Measurements from ENCODE around the gene CASP3.

Gene CASP3

GRCh38 chr4:184591070-184591677, 58.1 kb downstream of the CASP3 start:
- H2AFZ ChIP-seq (ENCODE audit: low read depth, low read length), result no peak overlapping the region
- H4K20me1 ChIP-seq (ENCODE audit: insufficient read depth, low read length), result no peaks in the 10 kb centered on the region
- no peak for DNase-seq
- ATAC-seq (ENCODE audit: insufficient read depth, low read depth), result no peak
- H3K79me2 ChIP-seq (ENCODE audit: insufficient read depth, low read length), result no peaks in the 10 kb centered on the region
- TF ChIP-seq CTCF (IDR thresholded peaks at IDR 0.05; ENCODE audit: borderline replicate concordance, extremely low read depth, low read length, poor library complexity, severe bottlenecking), result no peak
- no peak for TF ChIP-seq EZH2 (IDR thresholded peaks at IDR 0.05; ENCODE audit: borderline replicate concordance, low read depth, low read length, severe bottlenecking)
- H3K4me1 ChIP-seq (ENCODE audit: insufficient read depth, low read length), result no peaks in the 10 kb centered on the region
- no peak overlapping the region for H3K9ac ChIP-seq (ENCODE audit: low read depth, low read length)
- H3K4me2 ChIP-seq (ENCODE audit: insufficient read depth, low read length), result no peak overlapping the region
- H3K4me3 ChIP-seq (ENCODE audit: low read depth in 1 of 2, low read length in 2 of 2), result no peak overlapping the region
- H3K36me3 ChIP-seq (ENCODE audit: insufficient read depth, low read length), result no peaks in the 10 kb centered on the region
- H3K9me3 ChIP-seq (ENCODE audit: insufficient read depth, low read length, severe bottlenecking), result no peaks in the 10 kb centered on the region
- H3K27ac ChIP-seq (ENCODE audit: low read length), result no peak overlapping the region
- H3K27me3 ChIP-seq (ENCODE audit: insufficient read depth, low read length, poor library complexity), result no peaks in the 10 kb centered on the region

GRCh38 chr4:184590196-184590595, 59.1 kb downstream of the CASP3 start:
- H3K27ac ChIP-seq (ENCODE audit: low read length), result no peak overlapping the region
- no peak overlapping the region for H3K4me3 ChIP-seq (ENCODE audit: low read depth in 1 of 2, low read length in 2 of 2)
- H3K9ac ChIP-seq (ENCODE audit: low read depth, low read length), result no peak overlapping the region
- no peak overlapping the region for H3K4me2 ChIP-seq (ENCODE audit: insufficient read depth, low read length)
- TF ChIP-seq CTCF (IDR thresholded peaks at IDR 0.05; ENCODE audit: borderline replicate concordance, extremely low read depth, low read length, poor library complexity, severe bottlenecking) (no peak), EZH2 (IDR thresholded peaks at IDR 0.05; ENCODE audit: borderline replicate concordance, low read depth, low read length, severe bottlenecking) (no peak)
- DNase-seq, result no peak
- H3K79me2 ChIP-seq (ENCODE audit: insufficient read depth, low read length), result no peaks in the 10 kb centered on the region
- ATAC-seq (ENCODE audit: insufficient read depth, low read depth), result no peak
- no peaks in the 10 kb centered on the region for H3K4me1 ChIP-seq (ENCODE audit: insufficient read depth, low read length)
- no peaks in the 10 kb centered on the region for H3K36me3 ChIP-seq (ENCODE audit: insufficient read depth, low read length)
- H3K27me3 ChIP-seq (ENCODE audit: insufficient read depth, low read length, poor library complexity), result no peaks in the 10 kb centered on the region
- no peak overlapping the region for H2AFZ ChIP-seq (ENCODE audit: low read depth, low read length)
- H3K9me3 ChIP-seq (ENCODE audit: insufficient read depth, low read length, severe bottlenecking), result no peaks in the 10 kb centered on the region
- H4K20me1 ChIP-seq (ENCODE audit: insufficient read depth, low read length), result no peaks in the 10 kb centered on the region

- TF ChIP-seq CTCF (IDR thresholded peaks at IDR 0.05; ENCODE audit: borderline replicate concordance, extremely low read depth, low read length, poor library complexity, severe bottlenecking) (no peak), EZH2 (IDR thresholded peaks at IDR 0.05; ENCODE audit: borderline replicate concordance, low read depth, low read length, severe bottlenecking) (no peak)
- H3K36me3 ChIP-seq (ENCODE audit: insufficient read depth, low read length), result no peaks in the 10 kb centered on the region
- ATAC-seq (ENCODE audit: insufficient read depth, low read depth) (no peak), DNase-seq (no peak)
- H3K27ac ChIP-seq (ENCODE audit: low read length), result no peak overlapping the region
- H3K9ac ChIP-seq (ENCODE audit: low read depth, low read length), result no peak overlapping the region
- no peaks in the 10 kb centered on the region for H3K9me3 ChIP-seq (ENCODE audit: insufficient read depth, low read length, severe bottlenecking)
- H3K4me2 ChIP-seq (ENCODE audit: insufficient read depth, low read length), result no peak overlapping the region
- H4K20me1 ChIP-seq (ENCODE audit: insufficient read depth, low read length), result no peaks in the 10 kb centered on the region
- H3K4me3 ChIP-seq (ENCODE audit: low read depth in 1 of 2, low read length in 2 of 2), result no peak overlapping the region
- H3K27me3 ChIP-seq (ENCODE audit: insufficient read depth, low read length, poor library complexity), result no peaks in the 10 kb centered on the region
- H2AFZ ChIP-seq (ENCODE audit: low read depth, low read length), result no peak overlapping the region
- H3K79me2 ChIP-seq (ENCODE audit: insufficient read depth, low read length), result no peaks in the 10 kb centered on the region
- no peaks in the 10 kb centered on the region for H3K4me1 ChIP-seq (ENCODE audit: insufficient read depth, low read length)
Observed at GRCh38 chr4:184588893-184589292, 60.4 kb downstream of the CASP3 start.
